Measurements from ENCODE around the gene NOXA1.

- TF ChIP-seq ZBTB33 (IDR thresholded peaks at IDR 0.05) (no peak), MAX (IDR thresholded peaks at IDR 0.05) (no peak), JUND (IDR thresholded peaks at IDR 0.05) (no peak), SP1 (IDR thresholded peaks at IDR 0.05) (no peak), CTCF (IDR thresholded peaks at IDR 0.05; ENCODE audit: low read depth, low read length, missing input control) (no peak), RAD21 (IDR thresholded peaks at IDR 0.05) (no peak), YY1 (IDR thresholded peaks at IDR 0.05) (no peak), REST (IDR thresholded peaks at IDR 0.05) (no peak)
Measured at GRCh38 chr9:137465000-137465719, 42.0 kb downstream of the NOXA1 start.

Data from liver (tissue), 3 donors.